ENCODE data around the gene TOPORS.

- TF ChIP-seq CTCF (conservative IDR thresholded peaks at IDR 0.05; ENCODE audit: low read length) (peak; percentile 87), EZH2phosphoT487 (IDR thresholded peaks at IDR 0.05; ENCODE audit: borderline replicate concordance) (no peak)
These were observed 19.8 kb upstream of the TOPORS start for GRCh38 chr9:32571969-32572899.

All from Loucy (cell line).